A549 (cell line): ENCODE results near the gene PRR22.

Experiments
- CTCF ChIP-seq: fragments of >200 bp; sonication (Bioruptor Twin); formaldehyde crosslinking; IDR thresholded peaks from 3 replicates; pipeline ENCODE4 v1.5.1; 2016
- MAZ ChIP-seq: fragments of 150-350 bp; IDR thresholded peaks from 2 replicates; pipeline ENCODE4 v1.6.1; 2014; ENCODE audit warnings: antibody characterized with exemption, low read depth, low read length, borderline replicate concordance
- POLR2A ChIP-seq: IDR thresholded peaks from 2 replicates; pipeline ENCODE4 v1.6.1; 2012; ENCODE audit warnings: mild to moderate bottlenecking, low read length

DNA sequence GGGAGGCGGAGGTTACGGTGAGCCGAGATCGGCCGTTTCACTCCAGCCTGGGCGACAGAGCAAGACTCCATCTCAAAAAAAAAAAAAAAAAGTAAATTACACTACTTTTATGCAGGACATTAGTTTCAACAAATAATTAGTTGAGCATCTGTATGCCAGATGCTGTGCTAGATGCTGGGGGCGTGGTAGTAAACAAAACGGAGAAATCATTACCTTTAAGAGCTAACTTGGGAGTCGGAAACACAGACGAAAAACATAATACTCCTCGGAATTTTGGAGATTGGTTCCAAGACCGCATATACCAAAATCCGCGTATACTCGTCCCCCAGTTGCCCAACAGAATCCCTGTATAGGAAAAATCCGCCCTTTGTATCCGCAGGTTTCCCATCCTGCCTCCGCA, 7.7 kb upstream of the PRR22 start:
- TF ChIP-seq CTCF (no peak), MAZ (no peak), POLR2A (no peak)
